OCI-LY7 (cell line): Measurements from ENCODE around the gene R3HDM4.

Experiments
- EZH2phosphoT487 ChIP-seq: fragments of 200-600 bp; sonication (generic); IDR thresholded peaks from 2 replicates; pipeline ENCODE4 v1.6.1; 2018; ENCODE audit warnings: low read depth, borderline replicate concordance, mild to moderate bottlenecking, mixed run types, antibody characterized with exemption, low read length, moderate library complexity, mixed read lengths
- TF ChIP-seq, protein P1 (sequence below): fragments of 200-600 bp; sonication (generic); conservative IDR thresholded peaks from 2 replicates; pipeline ENCODE4 v1.5.1; 2014; ENCODE audit warnings: mild to moderate bottlenecking, antibody characterized with exemption, low read length, moderate library complexity, mixed read lengths

DNA sequence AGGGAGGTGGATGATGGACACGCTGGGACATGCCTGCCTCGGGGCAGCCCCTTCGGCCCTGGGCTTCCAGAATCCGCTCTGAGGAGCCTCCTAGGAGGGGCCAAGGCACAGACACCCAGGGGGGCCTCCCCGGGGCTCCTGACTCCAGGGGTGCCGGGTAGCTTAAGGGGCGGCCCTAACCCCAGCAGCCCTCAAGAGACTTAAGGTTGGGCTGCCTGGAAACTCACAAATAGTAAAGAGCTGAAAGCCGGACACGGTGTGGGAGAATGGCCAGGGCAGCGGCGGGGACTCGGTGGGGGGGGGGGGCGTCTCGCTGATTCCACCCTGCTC is 20.5 kb upstream of the R3HDM4 start:
- TF ChIP-seq, protein P1, sequence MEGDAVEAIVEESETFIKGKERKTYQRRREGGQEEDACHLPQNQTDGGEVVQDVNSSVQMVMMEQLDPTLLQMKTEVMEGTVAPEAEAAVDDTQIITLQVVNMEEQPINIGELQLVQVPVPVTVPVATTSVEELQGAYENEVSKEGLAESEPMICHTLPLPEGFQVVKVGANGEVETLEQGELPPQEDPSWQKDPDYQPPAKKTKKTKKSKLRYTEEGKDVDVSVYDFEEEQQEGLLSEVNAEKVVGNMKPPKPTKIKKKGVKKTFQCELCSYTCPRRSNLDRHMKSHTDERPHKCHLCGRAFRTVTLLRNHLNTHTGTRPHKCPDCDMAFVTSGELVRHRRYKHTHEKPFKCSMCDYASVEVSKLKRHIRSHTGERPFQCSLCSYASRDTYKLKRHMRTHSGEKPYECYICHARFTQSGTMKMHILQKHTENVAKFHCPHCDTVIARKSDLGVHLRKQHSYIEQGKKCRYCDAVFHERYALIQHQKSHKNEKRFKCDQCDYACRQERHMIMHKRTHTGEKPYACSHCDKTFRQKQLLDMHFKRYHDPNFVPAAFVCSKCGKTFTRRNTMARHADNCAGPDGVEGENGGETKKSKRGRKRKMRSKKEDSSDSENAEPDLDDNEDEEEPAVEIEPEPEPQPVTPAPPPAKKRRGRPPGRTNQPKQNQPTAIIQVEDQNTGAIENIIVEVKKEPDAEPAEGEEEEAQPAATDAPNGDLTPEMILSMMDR = no peak
- no peak for TF ChIP-seq EZH2phosphoT487
